ENCODE results near the gene DIS3L2. TPM values are rescaled to one million over a fixed set of nuclear protein-coding genes. Genes with fewer than 3 reads are reported as not detected.

DIS3L2 gene
- total and polyA plus RNA-seq, 2 of the 8 experiments (the other 6 are each of a cell fraction or from before 2014, with no cell fraction given), result 11.5 to 21.6 TPM

DNA sequence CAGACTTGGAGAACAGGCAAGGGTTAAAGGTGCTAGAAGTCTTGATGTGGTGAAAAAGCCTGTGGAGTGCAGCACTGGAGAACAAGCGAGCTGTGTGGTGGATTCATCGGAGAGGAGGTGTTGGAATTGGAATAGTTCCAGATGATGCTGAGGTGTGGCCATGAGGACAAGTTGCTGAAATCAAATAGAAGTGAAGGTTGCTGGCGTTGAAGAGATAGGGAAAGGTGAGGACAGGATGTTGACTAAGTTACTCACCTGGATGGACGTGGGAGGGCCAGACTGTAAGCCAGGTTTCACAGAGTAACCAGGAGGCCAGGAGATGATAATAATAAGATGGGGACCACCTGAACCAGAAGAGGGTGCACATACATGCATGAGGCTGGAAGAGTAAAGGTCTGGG is 173.4 kb downstream of the DIS3L2 start:
- no peaks in the 10 kb centered on the region for H3K23me2 ChIP-seq (ENCODE audit: low read depth, low read length)
- H3K23ac ChIP-seq (ENCODE audit: insufficient read length), result no peak overlapping the region
- no peak overlapping the region for H2AK5ac ChIP-seq (ENCODE audit: low read depth, low read length)
- H2BK15ac ChIP-seq (ENCODE audit: low read length), result no peak overlapping the region
- no peak overlapping the region for H3K9ac ChIP-seq (replicated peaks in 1 of 4; ENCODE audit: extremely low read depth in 1 of 4, low read depth in 3 of 4, low read length in 3 of 4)
- FAIRE-seq (no peak), DNase-seq (ENCODE audit: low read depth in 1 of 2, low spot score in 2 of 2) (no peak)
- H2BK20ac ChIP-seq (ENCODE audit: low read length), result no peak overlapping the region
- H2AFZ ChIP-seq (ENCODE audit: low read length), result no peak overlapping the region
- H3K27ac ChIP-seq (ENCODE audit: low read depth, low read length), result no peak overlapping the region
- H2BK120ac ChIP-seq (replicated peaks; ENCODE audit: low read depth, low read length), result no peak overlapping the region
- ChIA-PET POLR2A (ENCODE audit: partially characterized antibody) (no interaction called here), CTCF (ENCODE audit: partially characterized antibody) (interaction anchor here (1.2 to 1.5 kb wide), 2 partner anchors 9 to 206 kb away, joined by 6 to 10 read pairs; no protein-coding TSS in a partner anchor)
- no peak overlapping the region for H3K14ac ChIP-seq (ENCODE audit: insufficient read length)
- no peaks in the 10 kb centered on the region for H3K36me3 ChIP-seq (ENCODE audit: control insufficient read depth in 2 of 4, insufficient read depth in 4 of 4, low read length in 3 of 4)
- H4K5ac ChIP-seq (ENCODE audit: insufficient read length, low read depth, low read length), result no peak overlapping the region
- H3K56ac ChIP-seq (replicated peaks; ENCODE audit: insufficient read length, low read depth, low read length), result no peak overlapping the region
- no peak overlapping the region for H3K4me2 ChIP-seq (ENCODE audit: insufficient read depth in 1 of 2, low read depth in 2 of 2, low read length in 2 of 2)
- H3K9me3 ChIP-seq (ENCODE audit: insufficient read depth in 2 of 2, low read depth in 1 of 2, low read length in 1 of 2), result no peaks in the 10 kb centered on the region
- no peak overlapping the region for H2BK5ac ChIP-seq (ENCODE audit: low read depth, low read length)
- WGBS, 2 experiments (ENCODE audit: extremely low coverage in 1 of 2, insufficient coverage in 1 of 2, insufficient read length in 1 of 2, insufficient replicate concordance in 2 of 2, low coverage in 1 of 2, low lambda C conversion rate in 2 of 2, missing lambda C conversion rate in 1 of 2), result 96% methylated on average over 4 of the region's 4 CpGs; no CpG with 5 or more reads in 1 of the 2 experiments
- no peak overlapping the region for H3K18ac ChIP-seq (ENCODE audit: extremely low read depth, low read length)
- H3K4me3 ChIP-seq (ENCODE audit: extremely low read depth in 1 of 4, insufficient read depth in 2 of 4, low read depth in 3 of 4, low read length in 4 of 4), result no peak overlapping the region
- no peaks in the 10 kb centered on the region for H3K27me3 ChIP-seq (replicated peaks in 1 of 4; ENCODE audit: control insufficient read depth in 3 of 4, extremely low read depth in 1 of 4, insufficient read depth in 3 of 4, low read length in 3 of 4)
- no peak overlapping the region for H4K91ac ChIP-seq (replicated peaks; ENCODE audit: insufficient read length, low read length)
- H4K8ac ChIP-seq (ENCODE audit: extremely low read depth, insufficient read depth, low read length), result no peak overlapping the region
- H3K79me2 ChIP-seq (ENCODE audit: control insufficient read depth in 1 of 2, insufficient read depth in 2 of 2, low read length in 2 of 2), result no peaks in the 10 kb centered on the region
- H3K79me1 ChIP-seq (ENCODE audit: low read depth, low read length), result no peaks in the 10 kb centered on the region
- H3K4me1 ChIP-seq (replicated peaks in 1 of 4; ENCODE audit: control insufficient read depth in 3 of 4, insufficient read depth in 4 of 4, low read length in 3 of 4), result peaks cover 0 to 4% (median 0%) of the 10 kb centered on the region in 4 experiments; a peak in 1 of 7 replicates
- H2BK12ac ChIP-seq (ENCODE audit: low read depth, low read length), result no peak overlapping the region
- H4K20me1 ChIP-seq (replicated peaks in 1 of 2; ENCODE audit: control insufficient read depth in 1 of 2, insufficient read depth in 2 of 2, low read length in 2 of 2), result no peaks in the 10 kb centered on the region
- no peak overlapping the region for H3K4ac ChIP-seq (replicated peaks; ENCODE audit: insufficient read length, low read depth, low read length)
- TF ChIP-seq JUN (IDR thresholded peaks at IDR 0.05; ENCODE audit: low read depth, low read length) (no peak), RNF2 (IDR thresholded peaks at IDR 0.05; ENCODE audit: borderline replicate concordance, low read depth, low read length, missing control alignments, poor library complexity, severe bottlenecking) (no peak), NRF1 (IDR thresholded peaks at IDR 0.05; ENCODE audit: low read depth, low read length) (no peak), SP1 (IDR thresholded peaks at IDR 0.05; ENCODE audit: low read depth, low read length) (no peak), PHF8 (conservative IDR thresholded peaks at IDR 0.05; ENCODE audit: low read depth, low read length) (no peak), SRF (IDR thresholded peaks at IDR 0.05; ENCODE audit: low read depth, low read length) (no peak), FOSL1 (IDR thresholded peaks at IDR 0.05; ENCODE audit: insufficient read depth, low read depth, low read length) (no peak), RXRA (IDR thresholded peaks at IDR 0.05; ENCODE audit: insufficient read depth, low read depth, low read length) (no peak), CBX5 (IDR thresholded peaks at IDR 0.05; ENCODE audit: low read depth, low read length) (no peak), SP4 (IDR thresholded peaks at IDR 0.05; ENCODE audit: low read length) (no peak), EGR1 (IDR thresholded peaks at IDR 0.05; ENCODE audit: borderline replicate concordance, low read depth, low read length) (no peak), HDAC6 (IDR thresholded peaks at IDR 0.05; ENCODE audit: low read depth, low read length) (no peak), SIRT6 (IDR thresholded peaks at IDR 0.05; ENCODE audit: low read length) (no peak), CEBPB (IDR thresholded peaks at IDR 0.05; ENCODE audit: low read depth, low read length) (no peak), SUZ12 (IDR thresholded peaks at IDR 0.05; ENCODE audit: low read length) (no peak), KDM5A (IDR thresholded peaks at IDR 0.05; ENCODE audit: low read length) (no peak)

Data from H1 (cell line).